GM18909 (cell line): Measurements from ENCODE around the gene PACSIN1.

Experiments
- ATAC-seq: cut with Tn5 transposase; IDR thresholded peaks from one replicate; pipeline ENCODE4 v1.9.1; 2021; ENCODE audit warnings: mild to moderate bottlenecking; ENCODE audit not compliant: unreplicated experiment, poor library complexity

The PACSIN1 gene

GRCh38 chr6:34465531-34466241, at the start of gene PACSIN1:
PACSIN1 (plus strand) TSS chr6:34466076; CDS start chr6:34526306, 60,230 bp downstream.
- ATAC-seq: no peak

DNA sequence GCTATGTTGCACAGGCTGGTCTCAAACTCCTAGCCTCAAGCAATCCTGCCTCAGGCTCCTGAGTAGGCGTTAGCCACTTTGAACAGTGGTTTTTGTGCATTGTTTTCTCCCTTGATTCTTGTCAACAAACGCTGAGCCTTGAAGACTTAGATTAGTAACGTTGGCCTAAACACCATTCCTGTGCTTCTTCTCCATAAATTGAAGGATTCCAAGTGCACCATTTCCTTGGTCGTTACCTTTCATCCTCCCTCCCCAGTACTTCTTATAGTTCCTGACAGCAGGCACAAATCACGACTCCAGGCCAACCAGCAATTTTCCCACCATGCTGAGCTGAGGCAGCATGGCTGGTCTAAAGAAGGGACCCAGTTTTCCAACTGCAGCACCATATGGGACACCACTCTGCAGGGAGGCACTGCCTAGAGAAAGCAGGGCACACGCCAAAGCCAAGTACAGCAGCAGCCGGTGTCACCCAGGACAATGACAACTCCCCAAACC, 49.0 kb upstream of the PACSIN1 start:
- no peak for ATAC-seq

DNA sequence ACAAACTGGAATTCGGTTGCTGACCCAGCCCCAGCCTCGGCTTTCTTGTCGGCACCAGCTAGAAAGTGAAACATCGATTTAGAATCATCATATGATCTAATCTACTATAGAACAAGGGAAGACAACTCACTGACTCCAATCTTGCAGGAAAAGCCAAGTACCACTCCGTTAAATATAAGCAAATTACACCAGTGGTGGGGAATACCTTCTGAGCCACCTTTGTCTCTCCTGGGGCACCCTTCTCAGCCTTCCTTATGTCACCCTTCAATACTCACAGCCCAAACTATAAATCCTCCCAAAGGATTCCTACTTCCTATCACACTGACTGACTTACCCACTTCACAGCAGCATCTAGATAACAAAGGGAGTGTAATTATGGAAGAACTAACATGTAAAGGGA, 47.5 kb upstream of the PACSIN1 start:
- ATAC-seq: no peak

DNA sequence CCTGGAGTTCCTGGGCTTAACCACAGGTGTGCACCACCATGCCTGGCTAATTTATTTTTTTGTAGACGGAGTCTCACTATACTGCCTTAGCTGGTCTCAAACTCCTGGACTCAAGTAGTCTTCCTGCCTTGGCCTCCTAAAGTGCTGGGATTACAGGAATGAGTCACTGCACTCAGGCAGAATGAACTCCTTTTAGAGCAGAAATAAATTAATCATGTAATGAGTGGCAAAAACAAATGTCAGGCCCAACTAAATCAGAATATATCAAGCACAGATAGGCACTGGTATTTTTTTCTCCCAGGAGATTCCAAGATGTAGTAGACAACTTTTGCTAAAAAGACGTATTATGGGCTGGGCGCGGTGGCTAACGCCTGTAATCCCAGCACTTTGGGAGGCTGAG, 42.6 kb upstream of the PACSIN1 start:
- ATAC-seq: no peak

DNA sequence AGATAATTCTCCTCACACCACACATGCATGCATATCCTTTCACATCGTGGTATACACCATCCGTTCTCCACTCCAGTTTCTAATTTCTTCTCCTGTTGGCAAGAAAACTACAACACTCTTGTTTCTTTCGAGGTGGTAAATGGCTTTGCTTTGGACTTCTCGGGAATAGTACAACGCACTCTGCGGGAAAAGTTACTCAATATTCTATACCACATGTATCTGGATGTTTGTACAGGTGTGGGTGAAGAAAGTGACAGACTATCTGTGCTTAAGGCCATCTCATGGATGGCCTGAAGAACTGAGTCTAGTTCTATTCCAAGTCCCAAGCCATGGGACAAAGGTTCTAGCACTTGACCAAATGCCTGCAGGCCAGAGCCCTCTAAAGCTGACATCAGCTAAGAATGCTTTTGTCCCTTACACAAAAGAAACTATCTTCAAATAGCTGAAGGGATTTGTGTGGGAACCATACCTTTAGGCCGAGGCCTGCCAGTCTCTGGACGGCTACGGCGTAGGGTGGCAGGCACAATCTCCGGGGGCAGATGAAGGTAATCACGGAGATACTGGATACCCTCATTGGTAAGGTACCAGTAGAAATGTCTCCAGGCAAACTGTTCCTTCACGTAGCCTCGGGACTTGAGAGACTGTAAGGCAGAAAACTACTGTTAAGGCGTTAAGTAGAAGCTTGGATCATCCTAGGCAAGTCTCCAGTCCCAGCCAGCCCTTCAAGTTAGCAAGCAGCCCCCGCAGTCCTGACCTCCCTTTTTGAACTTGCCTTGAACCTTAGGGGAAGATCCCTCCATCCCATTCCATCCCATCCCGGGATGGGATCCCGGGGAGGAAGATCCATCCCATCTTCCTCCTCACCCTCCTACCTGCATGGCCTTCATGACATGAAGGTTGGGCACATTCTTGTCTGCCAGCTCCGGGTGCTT, 41.4 kb upstream of the PACSIN1 start:
- no peak for ATAC-seq

- no peak for ATAC-seq
Observed at GRCh38 chr6:34425132-34425497, 40.8 kb upstream of the PACSIN1 start.

DNA sequence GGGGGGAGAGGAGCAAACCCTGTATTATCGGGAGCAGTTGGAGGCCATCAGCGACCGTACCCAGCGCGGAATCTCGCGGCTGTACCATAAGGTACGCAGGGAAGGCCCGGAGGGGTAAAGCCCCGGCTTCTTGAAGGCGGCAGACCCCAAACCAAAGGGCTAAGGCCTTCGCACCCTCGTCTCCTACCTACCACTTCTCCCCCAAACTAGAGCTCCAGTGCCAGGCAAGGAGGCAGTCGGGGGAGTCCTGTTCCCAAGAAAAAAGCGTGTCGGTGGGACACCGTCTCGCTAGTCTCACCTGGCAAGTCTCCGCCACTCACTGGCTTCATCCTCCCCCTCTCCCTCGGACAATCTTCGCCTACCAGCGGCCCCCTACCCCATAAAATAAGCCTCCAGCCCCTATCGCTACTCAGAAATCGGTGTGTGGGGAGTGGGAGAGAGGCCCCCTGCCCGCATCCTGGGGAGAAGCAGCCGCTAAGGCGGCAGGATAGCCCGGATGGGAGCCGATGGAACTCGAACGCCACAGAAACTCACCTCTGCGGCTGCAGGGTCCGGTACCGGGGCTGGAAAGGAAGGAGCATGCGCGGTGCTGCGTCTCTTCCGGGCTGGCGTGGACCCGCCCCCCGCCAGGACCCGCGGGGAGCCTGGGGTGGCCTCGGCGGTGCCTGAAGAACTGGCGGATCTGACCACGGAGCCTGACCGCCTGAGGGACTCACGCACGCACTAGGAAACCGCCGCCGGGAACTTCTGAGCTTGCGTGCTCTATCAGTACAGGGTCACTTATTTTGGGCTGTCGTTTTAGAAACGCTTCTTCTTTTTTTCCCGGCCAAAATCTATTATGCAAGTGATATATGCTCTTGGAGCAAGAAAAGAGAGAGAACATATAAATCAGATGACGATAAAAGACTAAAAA, 40.1 kb upstream of the PACSIN1 start, which contains the start of gene RPS10:
TSS of gene RPS10 (minus strand) at position 572 of the 913 bp plus-strand sequence. CDS start 848 bp downstream, outside the sequence.
- ATAC-seq: peak; percentile 87

DNA sequence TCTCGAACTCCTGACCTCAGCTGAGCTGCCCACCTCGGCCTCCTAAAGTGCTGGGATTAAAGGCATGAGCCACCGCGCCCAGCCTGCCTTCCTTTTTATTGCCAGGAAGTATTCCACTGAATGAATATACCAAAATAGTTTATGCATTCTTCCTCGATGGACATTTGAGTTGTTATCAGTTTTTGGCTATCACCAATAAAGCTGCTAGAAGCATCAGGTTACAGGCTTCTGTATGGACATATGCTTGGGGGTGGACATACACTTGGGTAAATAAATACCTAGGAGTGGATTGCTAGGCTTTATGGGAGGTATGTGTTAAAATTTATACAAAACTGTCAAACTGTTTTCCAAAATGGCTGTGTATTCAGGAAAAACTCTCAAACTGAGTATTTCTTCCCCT, 30.0 kb upstream of the PACSIN1 start:
- ATAC-seq: no peak

- ATAC-seq: no peak
Observed at GRCh38 chr6:34436803-34437643, 28.9 kb upstream of the PACSIN1 start.

DNA sequence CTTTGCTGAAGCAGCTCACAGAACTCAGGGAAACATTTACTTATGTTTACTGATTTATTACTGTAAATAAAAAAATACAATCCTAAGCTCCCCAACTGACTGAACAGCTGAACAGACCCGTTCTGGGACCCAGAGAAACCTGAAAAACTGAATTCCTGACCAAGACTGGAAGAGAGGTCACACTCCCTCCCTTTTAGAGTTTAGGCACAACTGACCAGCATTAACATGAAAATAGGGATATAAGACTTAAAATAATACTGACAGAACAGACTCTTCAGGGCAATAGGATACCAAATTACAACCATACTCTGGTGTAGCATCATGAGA, 28.3 kb upstream of the PACSIN1 start:
- ATAC-seq: no peak

DNA sequence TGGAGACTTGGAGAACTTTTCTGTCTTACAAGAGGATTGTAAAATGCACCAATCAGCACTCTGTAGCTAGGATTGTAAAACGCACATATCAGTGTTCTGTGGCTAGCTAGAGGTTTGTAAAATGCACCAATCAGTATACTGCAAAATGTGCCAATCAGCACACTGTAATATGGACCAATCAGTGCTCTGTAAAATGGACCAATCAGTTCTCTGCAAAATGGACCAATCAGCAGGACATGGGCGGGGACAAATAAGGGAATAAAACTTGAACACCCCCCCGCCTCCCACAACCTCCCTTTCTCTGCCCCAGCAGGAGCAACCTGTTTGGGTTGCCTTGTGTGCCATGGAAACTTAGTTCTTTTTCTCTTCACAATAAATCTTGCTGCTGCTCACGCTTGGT, 27.2 kb upstream of the PACSIN1 start:
- no peak for ATAC-seq

GRCh38 chr6:34439442-34439841, 26.4 kb upstream of the PACSIN1 start:
- no peak for ATAC-seq

DNA sequence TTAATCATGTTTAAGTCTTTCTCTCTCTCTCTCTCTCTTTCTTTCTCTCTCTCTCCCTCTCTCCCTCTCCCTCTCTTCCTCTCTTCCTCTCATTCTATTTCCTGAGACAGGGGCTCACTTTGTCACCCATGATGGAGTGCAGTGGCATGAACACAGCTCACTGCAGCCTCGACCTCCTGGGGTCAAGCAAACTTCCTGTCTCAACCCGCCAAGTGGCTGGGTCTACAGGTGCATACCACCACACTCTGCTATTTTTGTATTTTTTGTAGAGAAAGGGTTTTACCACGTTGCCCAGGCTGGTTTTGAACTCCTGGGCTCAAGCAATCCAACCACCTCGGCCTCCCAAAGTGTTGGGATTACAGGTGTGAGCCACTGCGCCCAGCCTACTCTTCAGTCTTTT, 24.4 kb upstream of the PACSIN1 start:
- ATAC-seq: no peak

DNA sequence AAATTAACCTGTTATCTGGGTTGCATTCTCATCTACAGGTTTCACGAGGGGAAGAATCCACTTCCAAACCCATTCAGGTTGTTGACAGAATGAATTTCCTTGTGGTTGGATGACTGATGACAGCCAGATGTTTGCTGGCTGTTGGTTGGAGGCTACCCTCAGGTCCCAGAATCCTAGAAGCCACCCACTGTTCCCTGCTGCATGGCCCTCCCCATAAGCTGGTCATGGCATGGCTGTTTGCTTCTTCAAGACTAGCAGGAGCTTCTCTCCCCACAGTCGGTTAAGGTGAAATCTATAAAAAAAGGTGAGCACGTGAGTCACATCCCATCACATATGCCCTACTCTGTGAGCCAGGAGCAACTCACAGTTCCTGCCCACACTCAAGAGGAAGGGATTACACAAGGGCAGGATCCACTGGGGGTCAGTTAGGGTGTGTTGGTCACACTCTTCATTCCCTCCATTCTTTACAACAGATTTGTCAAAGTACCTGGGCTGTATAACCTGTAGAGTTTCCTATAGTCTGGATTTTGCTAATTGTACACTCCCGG, 20.5 kb upstream of the PACSIN1 start:
- no peak for ATAC-seq

DNA sequence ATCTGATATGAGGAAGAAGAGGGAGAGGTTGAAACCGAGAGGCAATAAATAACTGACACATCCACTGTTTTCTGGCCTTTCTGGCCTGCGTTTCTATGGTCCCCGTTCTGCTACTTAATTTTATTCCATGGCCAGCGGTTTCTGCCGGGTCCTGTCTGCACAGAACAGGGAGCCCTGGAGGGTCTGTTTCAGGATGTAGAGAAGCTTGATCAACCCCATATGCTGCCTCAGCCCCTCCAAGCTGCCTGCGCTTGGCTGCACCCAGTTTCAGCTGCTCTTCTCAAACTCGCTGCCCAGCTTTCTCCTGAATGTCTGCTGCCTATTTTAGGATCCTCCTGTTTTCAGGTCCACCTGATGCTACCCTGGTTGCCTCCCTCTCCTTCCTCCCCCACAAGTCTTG, 18.5 kb upstream of the PACSIN1 start:
- no peak for ATAC-seq

DNA sequence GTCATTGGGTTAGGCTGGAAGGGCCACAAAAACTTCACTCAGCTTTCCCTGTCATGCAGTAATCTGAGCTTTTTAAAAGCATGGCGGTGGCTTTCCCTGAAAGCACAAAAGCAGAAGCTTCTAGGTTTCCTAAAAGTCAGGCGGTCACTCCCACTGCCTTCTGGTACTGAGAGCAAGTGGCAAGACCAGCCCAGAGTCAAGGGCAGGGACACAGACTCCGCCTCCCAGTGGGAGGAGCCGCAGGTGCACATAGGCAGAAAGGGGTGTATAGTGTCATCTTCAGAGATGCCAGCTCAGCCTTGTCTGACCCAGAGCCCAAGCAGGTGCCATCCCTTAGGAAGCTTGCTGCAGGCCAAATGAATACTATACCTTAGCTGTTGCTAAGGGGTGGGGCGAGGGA, 18.0 kb upstream of the PACSIN1 start:
- no peak for ATAC-seq

DNA sequence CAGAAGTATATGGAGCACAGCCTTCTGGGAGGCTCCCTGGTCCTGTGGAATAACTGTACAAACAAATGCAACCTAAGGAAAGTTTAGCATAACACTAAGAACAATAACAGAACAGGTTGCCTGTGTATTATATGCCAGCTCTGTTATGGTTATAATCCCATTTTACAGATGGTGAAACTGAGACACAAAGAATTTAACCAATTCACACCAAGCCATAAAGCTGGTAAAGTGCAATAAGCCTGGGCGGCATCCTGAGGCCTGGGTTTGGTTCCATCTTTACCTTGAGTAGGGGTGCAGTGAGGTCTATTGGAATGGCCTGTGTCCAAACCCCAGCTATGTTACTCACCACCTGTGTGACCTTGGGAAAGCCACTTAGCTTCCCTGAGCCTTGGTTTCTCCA, 14.7 kb upstream of the PACSIN1 start:
- ATAC-seq: no peak

DNA sequence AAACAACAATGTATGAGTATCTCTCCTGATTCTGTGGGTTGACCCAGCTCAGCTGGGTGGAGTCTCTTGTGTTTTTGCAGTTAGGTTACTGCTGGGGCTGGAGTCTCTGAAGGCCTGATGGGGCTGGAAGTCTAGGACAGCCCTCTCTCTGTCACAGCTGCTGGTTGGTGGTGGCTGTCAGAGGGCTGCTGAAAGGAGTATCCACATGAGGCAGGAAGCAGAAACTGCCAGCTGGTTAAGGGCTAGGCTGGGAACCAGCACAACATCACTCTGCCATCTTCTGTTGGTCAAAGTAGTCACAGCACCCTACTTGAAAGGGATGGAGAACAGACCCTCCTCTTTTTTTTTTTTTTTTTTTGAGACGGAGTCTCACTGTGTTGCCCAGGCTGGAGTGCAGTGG, 10.0 kb upstream of the PACSIN1 start:
- no peak for ATAC-seq

GRCh38 chr6:34457382-34457741, 8.5 kb upstream of the PACSIN1 start:
- no peak for ATAC-seq
